K562 (cell line): Measurements from ENCODE around the gene KCP. TPM values are rescaled to one million over a fixed set of nuclear protein-coding genes. Genes with fewer than 3 reads are reported as not detected.

Experiments used
- E2F3 ChIP-seq: fragments of 250-450 bp; sonication (Bioruptor Pico); IDR thresholded peaks from 2 replicates; pipeline ENCODE4 v1.4.0; 2020; ENCODE audit warnings: mild to moderate bottlenecking
- FIP1L1 ChIP-seq: fragments of 200-400 bp; formaldehyde crosslinking; IDR thresholded peaks from 2 replicates; pipeline ENCODE4 v1.6.1; 2018; ENCODE audit warnings: mild to moderate bottlenecking, low read depth, low read length; ENCODE audit not compliant: poor library complexity, severe bottlenecking
- FOSL1 ChIP-seq: fragments of 200-800 bp; sonication (Bioruptor generic); conservative IDR thresholded peaks from 2 replicates; pipeline ENCODE4 v1.6.1; 2016; ENCODE audit warnings: missing genetic modification characterization, missing compliant biosample characterization
- GTF2F1 ChIP-seq: IDR thresholded peaks from 2 replicates; pipeline ENCODE4 v1.6.1; 2011; ENCODE audit warnings: low read depth, low read length, improper control_type of control experiment
- HIVEP1 ChIP-seq: fragments of 250-450 bp; sonication (Bioruptor Pico); IDR thresholded peaks from 2 replicates; pipeline ENCODE4 v1.4.0; 2020; ENCODE audit warnings: mild to moderate bottlenecking
- HMG20B ChIP-seq: fragments of 250-450 bp; sonication (Bioruptor Pico); IDR thresholded peaks from 2 replicates; pipeline ENCODE4 v1.5.0; 2021; ENCODE audit warnings: mild to moderate bottlenecking
- LCOR ChIP-seq: sonication (generic); formaldehyde crosslinking; IDR thresholded peaks from 2 replicates; pipeline ENCODE4 v1.8.0; 2022; ENCODE audit warnings: mild to moderate bottlenecking, missing genetic modification reagents
- MED1 ChIP-seq: sonication (generic); formaldehyde crosslinking; IDR thresholded peaks from 2 replicates; pipeline ENCODE4 v1.8.1; 2023; ENCODE audit warnings: missing genetic modification reagents, borderline replicate concordance
- NCOA6 ChIP-seq: fragments of 450-650 bp; IDR thresholded peaks from 2 replicates; pipeline ENCODE4 v1.6.1; 2017; ENCODE audit warnings: mild to moderate bottlenecking
- NEUROD1 ChIP-seq: fragments of 150-350 bp; IDR thresholded peaks from 2 replicates; pipeline ENCODE4 v1.6.1; 2014; ENCODE audit warnings: borderline replicate concordance, low read length, low read depth; ENCODE audit not compliant: partially characterized antibody
- PRMT5 ChIP-seq: sonication (generic); formaldehyde crosslinking; IDR thresholded peaks from 2 replicates; pipeline ENCODE4 v1.5.0; 2020; ENCODE audit warnings: missing genetic modification reagents
- RBFOX2 ChIP-seq: fragments of 200-400 bp; formaldehyde crosslinking; IDR thresholded peaks from 2 replicates; pipeline ENCODE4 v1.6.1; 2017; ENCODE audit warnings: low read depth, mild to moderate bottlenecking, low read length, moderate library complexity
- SMAD3 ChIP-seq: fragments of 450-650 bp; formaldehyde crosslinking; conservative IDR thresholded peaks from 2 replicates; pipeline ENCODE4 v1.4.0; 2020; ENCODE audit warnings: mild to moderate bottlenecking
- TAF9B ChIP-seq: fragments of 450-650 bp; IDR thresholded peaks from 2 replicates; pipeline ENCODE4 v1.6.1; 2018; ENCODE audit warnings: mild to moderate bottlenecking; ENCODE audit not compliant: partially characterized antibody
- ZNF124 ChIP-seq: sonication (generic); formaldehyde crosslinking; IDR thresholded peaks from 2 replicates; pipeline ENCODE4 v1.8.1; 2022; ENCODE audit warnings: missing genetic modification reagents
- ZNF24 ChIP-seq: fragments of 450-650 bp; IDR thresholded peaks from 2 replicates; pipeline ENCODE4 v1.6.1; 2016
- ZNF41 ChIP-seq: fragments of 250-450 bp; sonication (Bioruptor Pico); conservative IDR thresholded peaks from 2 replicates; pipeline ENCODE4 v1.4.0; 2020; ENCODE audit warnings: mild to moderate bottlenecking
- ZNF586 ChIP-seq: fragments of 450-650 bp; formaldehyde crosslinking; conservative IDR thresholded peaks from 2 replicates; pipeline ENCODE4 v1.4.0; 2020; ENCODE audit warnings: mild to moderate bottlenecking, moderate library complexity
- polyA plus RNA-seq, 8 experiments: library from polyadenylated mRNA; depleted of rRNA in 4 of 8; stranded (reverse) in 5 of 8; unstranded in 3 of 8; fragments of >200 nt; fragmentation: Nextera tagmentation in 2 of 8; fragmentation: Illumina TruSeq in 1 of 8; extraction: Ambion mirVana in 2 of 8; extraction: Trizol in 1 of 8; gene quantifications; 2 replicates each; pipeline versions ENCODE4 v1.2.1 to v1.2.3, GENCODE V29; 2011 to 2014; ENCODE audit warnings: inconsistent platforms in 1 of 8, missing spikeins in 1 of 8
- total RNA-seq, 7 experiments: library from RNA; depleted of rRNA in 6 of 7; stranded (reverse); fragments of >200 nt in 6 of 7; fragmentation: Illumina TruSeq in 2 of 7; extraction: Trizol in 2 of 7; gene quantifications; 2 replicates each; pipeline versions ENCODE4 v1.2.1 to v1.2.3, GENCODE V29; 2011 to 2021; ENCODE audit warnings: low replicate concordance in 1 of 7
- TF ChIP-seq, protein P1 (sequence below): fragments of 250-450 bp; sonication (Bioruptor Pico); IDR thresholded peaks from 2 replicates; pipeline ENCODE4 v1.8.0; 2021; ENCODE audit warnings: moderate library complexity, mild to moderate bottlenecking, inconsistent platforms
- TF ChIP-seq, protein P2 (sequence below): fragments of 200-800 bp; sonication (Bioruptor generic); IDR thresholded peaks from 2 replicates; pipeline ENCODE4 v1.6.1; 2017; ENCODE audit warnings: missing genetic modification characterization, missing compliant biosample characterization
- TF ChIP-seq, protein P3 (sequence below): fragments of 250-450 bp; sonication (Bioruptor Pico); IDR thresholded peaks from 2 replicates; pipeline ENCODE4 v1.5.1; 2021; ENCODE audit warnings: mild to moderate bottlenecking
- TF ChIP-seq, protein P4 (sequence below): sonication (generic); formaldehyde crosslinking; IDR thresholded peaks from 2 replicates; pipeline ENCODE4 v1.8.1; 2023; ENCODE audit warnings: mild to moderate bottlenecking, missing genetic modification reagents
- TF ChIP-seq, protein P5 (sequence below), 2 experiments: fragments of 450-650 bp in 1 of 2; sonication (generic) in 1 of 2; formaldehyde crosslinking in 1 of 2; IDR thresholded peaks in 1 of 2; conservative IDR thresholded peaks in 1 of 2; 2 replicates each; pipeline versions ENCODE4 v1.6.1 to v1.8.1; 2016 to 2023; ENCODE audit warnings: mild to moderate bottlenecking in 2 of 2, moderate library complexity in 2 of 2, inconsistent platforms in 1 of 2, missing genetic modification reagents in 1 of 2

The KCP gene
- total and polyA plus RNA-seq, 9 of the 15 experiments (the other 6 are each of a cell fraction or from before 2014, with no cell fraction given), result 0.06 to 0.17 (median 0.12) TPM; not detected in 3

DNA sequence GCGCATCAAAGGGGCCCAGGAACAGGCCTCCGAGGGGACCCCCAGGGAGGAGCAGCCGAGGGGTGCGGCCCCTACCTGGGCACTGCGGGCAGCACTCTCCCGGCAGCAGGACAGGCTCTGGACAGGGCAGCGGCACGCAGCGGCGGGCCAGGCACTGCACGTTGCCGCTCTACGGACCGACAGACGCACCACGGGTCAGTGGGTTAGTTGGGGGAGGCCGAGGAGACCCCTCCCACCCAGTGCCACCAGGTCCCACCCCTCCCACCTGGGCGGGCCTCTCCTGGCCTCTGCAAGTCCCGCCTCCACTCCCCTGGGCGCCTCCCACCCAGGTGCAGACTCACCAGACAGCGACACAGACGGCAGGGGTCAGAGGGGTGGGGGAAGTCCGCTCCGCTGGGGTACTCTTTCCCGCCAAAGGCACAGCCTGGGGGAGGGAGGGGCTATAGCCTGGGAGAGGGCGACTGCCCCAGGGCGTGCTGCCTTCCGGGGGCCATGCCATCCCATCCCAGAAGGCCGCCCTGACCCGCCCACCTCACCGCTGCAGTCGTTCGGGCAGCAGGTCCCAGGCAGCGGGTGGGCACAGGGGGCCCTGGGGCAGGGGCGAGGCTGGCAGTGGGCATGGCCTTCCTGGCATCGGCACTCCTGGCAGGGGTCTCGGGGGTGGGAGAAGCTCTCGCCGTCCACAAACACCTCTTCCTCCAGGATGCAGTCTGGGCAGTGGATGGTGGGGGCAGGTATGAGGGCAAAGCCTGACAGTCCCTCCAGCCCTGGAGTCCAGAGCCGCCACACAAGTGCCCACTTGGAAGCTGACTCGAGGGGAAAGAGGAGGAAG, 19.2 kb downstream of the KCP start (continued):
- TF ChIP-seq, protein P1, sequence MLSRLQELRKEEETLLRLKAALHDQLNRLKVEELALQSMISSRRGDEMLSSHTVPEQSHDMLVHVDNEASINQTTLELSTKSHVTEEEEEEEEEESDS (CRISPR knock-in tag), result no peak
- TF ChIP-seq HIVEP1 (CRISPR knock-in tag), result no peak
- TF ChIP-seq E2F3 (CRISPR knock-in tag), result no peak
- TF ChIP-seq ZNF41, result no peak
- TF ChIP-seq, protein P2, sequence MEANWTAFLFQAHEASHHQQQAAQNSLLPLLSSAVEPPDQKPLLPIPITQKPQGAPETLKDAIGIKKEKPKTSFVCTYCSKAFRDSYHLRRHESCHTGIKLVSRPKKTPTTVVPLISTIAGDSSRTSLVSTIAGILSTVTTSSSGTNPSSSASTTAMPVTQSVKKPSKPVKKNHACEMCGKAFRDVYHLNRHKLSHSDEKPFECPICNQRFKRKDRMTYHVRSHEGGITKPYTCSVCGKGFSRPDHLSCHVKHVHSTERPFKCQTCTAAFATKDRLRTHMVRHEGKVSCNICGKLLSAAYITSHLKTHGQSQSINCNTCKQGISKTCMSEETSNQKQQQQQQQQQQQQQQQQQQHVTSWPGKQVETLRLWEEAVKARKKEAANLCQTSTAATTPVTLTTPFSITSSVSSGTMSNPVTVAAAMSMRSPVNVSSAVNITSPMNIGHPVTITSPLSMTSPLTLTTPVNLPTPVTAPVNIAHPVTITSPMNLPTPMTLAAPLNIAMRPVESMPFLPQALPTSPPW (CRISPR knock-in tag), result 0 out of 2 replicates have a peak, but pooled peaks have one; percentile 4
- TF ChIP-seq ZNF124, result no peak
- no peak for TF ChIP-seq PRMT5 (CRISPR knock-in tag)
- TF ChIP-seq NCOA6, result peak; percentile 21
- no peak for TF ChIP-seq SMAD3 (CRISPR knock-in tag)
- no peak for TF ChIP-seq TAF9B
- TF ChIP-seq, protein P3, sequence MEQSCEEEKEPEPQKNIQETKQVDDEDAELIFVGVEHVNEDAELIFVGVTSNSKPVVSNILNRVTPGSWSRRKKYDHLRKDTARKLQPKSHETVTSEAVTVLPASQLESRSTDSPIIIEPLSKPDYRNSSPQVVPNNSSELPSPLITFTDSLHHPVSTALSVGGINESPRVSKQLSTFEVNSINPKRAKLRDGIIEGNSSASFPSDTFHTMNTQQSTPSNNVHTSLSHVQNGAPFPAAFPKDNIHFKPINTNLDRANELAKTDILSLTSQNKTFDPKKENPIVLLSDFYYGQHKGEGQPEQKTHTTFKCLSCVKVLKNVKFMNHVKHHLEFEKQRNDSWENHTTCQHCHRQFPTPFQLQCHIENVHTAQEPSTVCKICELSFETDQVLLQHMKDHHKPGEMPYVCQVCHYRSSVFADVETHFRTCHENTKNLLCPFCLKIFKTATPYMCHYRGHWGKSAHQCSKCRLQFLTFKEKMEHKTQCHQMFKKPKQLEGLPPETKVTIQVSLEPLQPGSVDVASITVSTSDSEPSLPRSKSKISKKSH (CRISPR knock-in tag), result no peak
- TF ChIP-seq FIP1L1, result peak; percentile 45
- TF ChIP-seq FOSL1, result no peak
- TF ChIP-seq HMG20B, result no peak
- TF ChIP-seq MED1, result no peak
- TF ChIP-seq, protein P4, sequence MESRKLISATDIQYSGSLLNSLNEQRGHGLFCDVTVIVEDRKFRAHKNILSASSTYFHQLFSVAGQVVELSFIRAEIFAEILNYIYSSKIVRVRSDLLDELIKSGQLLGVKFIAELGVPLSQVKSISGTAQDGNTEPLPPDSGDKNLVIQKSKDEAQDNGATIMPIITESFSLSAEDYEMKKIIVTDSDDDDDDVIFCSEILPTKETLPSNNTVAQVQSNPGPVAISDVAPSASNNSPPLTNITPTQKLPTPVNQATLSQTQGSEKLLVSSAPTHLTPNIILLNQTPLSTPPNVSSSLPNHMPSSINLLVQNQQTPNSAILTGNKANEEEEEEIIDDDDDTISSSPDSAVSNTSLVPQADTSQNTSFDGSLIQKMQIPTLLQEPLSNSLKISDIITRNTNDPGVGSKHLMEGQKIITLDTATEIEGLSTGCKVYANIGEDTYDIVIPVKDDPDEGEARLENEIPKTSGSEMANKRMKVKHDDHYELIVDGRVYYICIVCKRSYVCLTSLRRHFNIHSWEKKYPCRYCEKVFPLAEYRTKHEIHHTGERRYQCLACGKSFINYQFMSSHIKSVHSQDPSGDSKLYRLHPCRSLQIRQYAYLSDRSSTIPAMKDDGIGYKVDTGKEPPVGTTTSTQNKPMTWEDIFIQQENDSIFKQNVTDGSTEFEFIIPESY (CRISPR knock-in tag), result no peak
- no peak for TF ChIP-seq ZNF586
- no peak for TF ChIP-seq LCOR (CRISPR knock-in tag)
- TF ChIP-seq, protein P5, sequence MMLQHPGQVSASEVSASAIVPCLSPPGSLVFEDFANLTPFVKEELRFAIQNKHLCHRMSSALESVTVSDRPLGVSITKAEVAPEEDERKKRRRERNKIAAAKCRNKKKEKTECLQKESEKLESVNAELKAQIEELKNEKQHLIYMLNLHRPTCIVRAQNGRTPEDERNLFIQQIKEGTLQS (IDR thresholded peaks at IDR 0.05), result no peak
- TF ChIP-seq, protein P5 (CRISPR knock-in tag; conservative IDR thresholded peaks at IDR 0.05), result no peak
- no peak for TF ChIP-seq NEUROD1
- TF ChIP-seq RBFOX2, result no peak
- TF ChIP-seq GTF2F1, result no peak
- no peak for TF ChIP-seq ZNF24
